ENCODE data around the gene HBM.
"Not testable (repeated sequence)": the region's sequence is repeated elsewhere in the genome, so short reads cannot be mapped to it uniquely, and the experiment has no call there.

The HBM gene

GRCh38 chr16:165539-166374 lies at the start of gene HBM:
TSS of gene HBM (plus strand) at chr16:165978. CDS start at chr16:165998, 20 bp downstream.
- no peak for DNase-seq (ENCODE audit: low read depth in 3 of 3)

- DNase-seq (ENCODE audit: low read depth in 3 of 3), result no peak
Measured at GRCh38 chr16:116015-116414, 49.8 kb upstream of the HBM start.

GRCh38 chr16:117379-118365 lies 48.1 kb upstream of the HBM start:
- DNase-seq (ENCODE audit: low read depth in 3 of 3), result peak; percentile 41 to 52 (median 44)

GRCh38 chr16:118857-119256 lies 46.9 kb upstream of the HBM start:
- DNase-seq (ENCODE audit: low read depth in 3 of 3), result no peak

- no peak for DNase-seq (ENCODE audit: low read depth in 3 of 3)
Measured at GRCh38 chr16:119295-119694, 46.5 kb upstream of the HBM start.

- DNase-seq (ENCODE audit: low read depth in 3 of 3), result no peak
Measured at GRCh38 chr16:119835-120491, 45.8 kb upstream of the HBM start.

- DNase-seq (ENCODE audit: low read depth in 3 of 3), result no peak
Measured at GRCh38 chr16:120756-121155, 45.0 kb upstream of the HBM start.

GRCh38 chr16:122361-122760 lies 43.4 kb upstream of the HBM start:
- no peak for DNase-seq (ENCODE audit: low read depth in 3 of 3)

GRCh38 chr16:123558-124350 lies 42.0 kb upstream of the HBM start:
- not testable (repeated sequence) for DNase-seq (ENCODE audit: low read depth in 3 of 3)

GRCh38 chr16:125011-125410 lies 40.8 kb upstream of the HBM start:
- DNase-seq (ENCODE audit: low read depth in 3 of 3), result no peak

GRCh38 chr16:129075-129474 lies 36.7 kb upstream of the HBM start:
- DNase-seq (ENCODE audit: low read depth in 3 of 3), result no peak

GRCh38 chr16:130533-131173 lies 35.1 kb upstream of the HBM start:
- no peak for DNase-seq (ENCODE audit: low read depth in 3 of 3)

GRCh38 chr16:132120-132519 lies 33.7 kb upstream of the HBM start:
- DNase-seq (ENCODE audit: low read depth in 3 of 3), result no peak

GRCh38 chr16:133716-134115 lies 32.1 kb upstream of the HBM start:
- no peak for DNase-seq (ENCODE audit: low read depth in 3 of 3)

GRCh38 chr16:138049-138417 lies 27.7 kb upstream of the HBM start:
- peak; percentile 1 to 24 (median 17) for DNase-seq (ENCODE audit: low read depth in 3 of 3)

GRCh38 chr16:140175-140857 lies 25.5 kb upstream of the HBM start:
- no peak for DNase-seq (ENCODE audit: low read depth in 3 of 3)

- no peak for DNase-seq (ENCODE audit: low read depth in 3 of 3)
Measured at GRCh38 chr16:142405-142967, 23.3 kb upstream of the HBM start.

GRCh38 chr16:143047-143446 lies 22.7 kb upstream of the HBM start:
- no peak for DNase-seq (ENCODE audit: low read depth in 3 of 3)

GRCh38 chr16:143456-143855 lies 22.3 kb upstream of the HBM start:
- no peak for DNase-seq (ENCODE audit: low read depth in 3 of 3)

- DNase-seq (ENCODE audit: low read depth in 3 of 3), result no peak
Measured at GRCh38 chr16:144797-145252, 21.0 kb upstream of the HBM start.
